Transverse colon (tissue), 4 donors: Measurements from ENCODE around the gene MXRA8. TPM values are rescaled to one million over a fixed set of nuclear protein-coding genes. Genes with fewer than 3 reads are reported as not detected.

Experiments
- DNase-seq: peaks from one replicate; pipeline ENCODE4 v3.0.0-alpha.2; 2019
- H3K27ac ChIP-seq, 4 donors: fragments of 200-600 bp; sonication (generic); 2 replicates each; pipeline ENCODE4 v1.5.1; 2016 to 2018; ENCODE audit warnings: inconsistent platforms in 4 of 4
- H3K27me3 ChIP-seq: fragments of 200-600 bp; sonication (generic); 2 replicates; pipeline ENCODE4 v1.5.1; 2017; ENCODE audit warnings: inconsistent platforms
- H3K36me3 ChIP-seq, 4 donors: fragments of 200-600 bp; sonication (generic); 2 replicates each; pipeline ENCODE4 v1.5.1; 2017 to 2019; ENCODE audit warnings: inconsistent platforms in 4 of 4
- H3K4me1 ChIP-seq, 4 donors: fragments of 200-600 bp; sonication (generic); 2 replicates each; pipeline ENCODE4 v1.5.1; 2017 to 2020; ENCODE audit warnings: inconsistent platforms in 4 of 4
- H3K4me3 ChIP-seq, 4 donors: fragments of 200-600 bp; sonication (generic); 1 replicate in 1 of 4; 2 replicates in 3 of 4; pipeline versions ENCODE4 v1.5.1 to v1.6.1; 2017 to 2019; ENCODE audit warnings: inconsistent platforms in 4 of 4
- H3K9me3 ChIP-seq, 2 donors: fragments of 200-600 bp; sonication (generic); 2 replicates each; pipeline ENCODE4 v1.5.1; 2017 to 2019; ENCODE audit warnings: inconsistent platforms in 2 of 2
- CTCF ChIP-seq, 5 experiments: fragments of 200-600 bp in 3 of 5; fragments of 450-650 bp in 2 of 5; sonication (generic) in 3 of 5; IDR thresholded peaks; 1 replicate in 2 of 5; 2 replicates in 3 of 5; pipeline ENCODE4 v1.5.1; 2016 to 2017; ENCODE audit warnings: antibody characterized with exemption in 5 of 5, inconsistent platforms in 3 of 5, mild to moderate bottlenecking in 2 of 5, moderate library complexity in 1 of 5
- EP300 ChIP-seq: sonication (generic); formaldehyde crosslinking; IDR thresholded peaks from one replicate; pipeline ENCODE4 v1.6.1; 2017; ENCODE audit warnings: antibody characterized with exemption, low read depth
- POLR2A ChIP-seq: fragments of 450-650 bp; IDR thresholded peaks from one replicate; pipeline ENCODE4 v1.6.1; 2016; ENCODE audit warnings: antibody characterized with exemption, mild to moderate bottlenecking, moderate library complexity
- POLR2AphosphoS5 ChIP-seq, 3 donors: sonication (generic); formaldehyde crosslinking; IDR thresholded peaks; one replicate each; pipeline ENCODE4 v1.6.1; 2016; ENCODE audit warnings: antibody characterized with exemption in 3 of 3
- WGBS, 2 donors: methylation state at CpG; one replicate each; pipeline ENCODE4 v1.1.5; 2018; ENCODE audit warnings: low coverage in 1 of 2; 5-methylcytosine and 5-hydroxymethylcytosine counted together
- in situ Hi-C, 4 donors: fragments of 200-750 bp; cut with MboI; loops; one replicate each; pipeline versions ENCODE4 v1.15.0 to v1.15.1; 2017; ENCODE audit warnings: low sequenced_read_pairs in 3 of 4, low pct_ligation_motif_present in 1 of 4, low pct_unique_long_range_greater_than_20kb in 1 of 4
- intact Hi-C: fragments of 100-400 bp; cut with DNase I; formaldehyde crosslinking; loops from one replicate; pipeline ENCODE4 v1.15.1; 2023; ENCODE audit warnings: low total_unique reads
- total RNA-seq, 4 donors: library from RNA; depleted of rRNA; stranded (reverse); fragments of >200 nt; gene quantifications; one replicate each; pipeline ENCODE4 v1.1.0, GENCODE V29; 2016

The MXRA8 gene
- total RNA-seq, 4 donors from 2014 or later: 31.1 to 145 (median 57.1) TPM

GRCh38 chr1:1331068-1331965 is 27.0 kb downstream of the MXRA8 start, which contains the start of gene TAS1R3:
Gene TAS1R3 (plus strand): TSS chr1:1331280. CDS start chr1:1331346, 66 bp downstream.
- 75% methylated on average over 24 of the region's 41 CpGs; no CpG with 5 or more reads in 1 of the 2 donors for WGBS, 2 donors
- DNase-seq: peak; percentile 74
- TF ChIP-seq POLR2AphosphoS5 (IDR thresholded peaks at IDR 0.05) (peak in 1 of 3 donors; percentile 13), EP300 (no peak)
- peaks cover 12% of the 10 kb centered on the region for H3K27me3 ChIP-seq
- no peaks in the 10 kb centered on the region for H3K9me3 ChIP-seq
- intact Hi-C loops (no loop called here), in situ Hi-C loops (no loop called here)
- peaks cover 6 to 19% (median 16%) of the 10 kb centered on the region in 4 donors for H3K4me1 ChIP-seq
- H3K36me3 ChIP-seq: peaks cover 0 to 6% (median 0%) of the 10 kb centered on the region in 4 donors
- H3K27ac ChIP-seq: peak within 1 kb of the TSS; percentile 2 to 71 (median 26)
- H3K4me3 ChIP-seq: no peak within 1 kb of the TSS

GRCh38 chr1:1330366-1331067 is 27.8 kb downstream of the MXRA8 start:
- no peak overlapping the region for H3K4me3 ChIP-seq
- H3K9me3 ChIP-seq: no peaks in the 10 kb centered on the region
- H3K27me3 ChIP-seq: peaks cover 12% of the 10 kb centered on the region
- in situ Hi-C loops (no loop called here), intact Hi-C loops (no loop called here)
- no peak for TF ChIP-seq EP300
- peak in 1 of 3 donors; percentile 17 for TF ChIP-seq POLR2AphosphoS5 (IDR thresholded peaks at IDR 0.05)
- peaks cover 14 to 27% (median 24%) of the 10 kb centered on the region in 4 donors for H3K4me1 ChIP-seq
- WGBS, 2 donors: 56% methylated on average over 13 of the region's 15 CpGs; no CpG with 5 or more reads in 1 of the 2 donors
- peaks cover 0 to 6% (median 0%) of the 10 kb centered on the region in 4 donors for H3K36me3 ChIP-seq
- DNase-seq: peak; percentile 61
- peak overlapping the region; percentile 2 to 71 (median 26) for H3K27ac ChIP-seq

GRCh38 chr1:1329304-1330210 is 28.8 kb downstream of the MXRA8 start:
- intact Hi-C loops: no loop called here
- no peak for DNase-seq

GRCh38 chr1:1328254-1328653 is 30.1 kb downstream of the MXRA8 start:
- WGBS, 2 donors: 84% methylated on average over 14 of the region's 15 CpGs; no CpG with 5 or more reads in 1 of the 2 donors
- Histone ChIP-seq H3K4me1 (peaks cover 23 to 35% (median 30%) of the 10 kb centered on the region in 4 donors), H3K9me3 (no peaks in the 10 kb centered on the region), H3K27ac (no peak overlapping the region), H3K27me3 (peaks cover 12% of the 10 kb centered on the region), H3K36me3 (peaks cover 0 to 6% (median 0%) of the 10 kb centered on the region in 4 donors), H3K4me3 (no peak overlapping the region)
- intact Hi-C loops: no loop called here
- TF ChIP-seq CTCF (IDR thresholded peaks at IDR 0.05): no peak
- TF ChIP-seq POLR2A: no peak
- TF ChIP-seq POLR2AphosphoS5 (IDR thresholded peaks at IDR 0.05): no peak
- TF ChIP-seq EP300: no peak
- in situ Hi-C loops: no loop called here
- no peak for DNase-seq

More at GRCh38 chr1:1329304-1330210, 28.8 kb downstream of the MXRA8 start:
- no peak overlapping the region for H3K27ac ChIP-seq
- H3K36me3 ChIP-seq: peaks cover 0 to 6% (median 0%) of the 10 kb centered on the region in 4 donors
- no peaks in the 10 kb centered on the region for H3K9me3 ChIP-seq
- no peak for TF ChIP-seq EP300
- peak in 2 of 3 donors; percentile 43 to 45 for TF ChIP-seq POLR2AphosphoS5 (IDR thresholded peaks at IDR 0.05)
- no peak overlapping the region for H3K4me3 ChIP-seq
- peaks cover 12% of the 10 kb centered on the region for H3K27me3 ChIP-seq
- 93% methylated on average over 56 of the region's 58 CpGs; no CpG with 5 or more reads in 1 of the 2 donors for WGBS, 2 donors
- peaks cover 20 to 33% (median 30%) of the 10 kb centered on the region in 4 donors for H3K4me1 ChIP-seq
- in situ Hi-C loops: no loop called here

GRCh38 chr1:1327291-1327690 is 31.1 kb downstream of the MXRA8 start:
- in situ Hi-C loops (no loop called here), intact Hi-C loops (no loop called here)
- Histone ChIP-seq H3K27ac (no peak overlapping the region), H3K27me3 (peaks cover 12% of the 10 kb centered on the region), H3K4me1 (peaks cover 19 to 35% (median 30%) of the 10 kb centered on the region in 4 donors), H3K36me3 (peaks cover 0 to 6% (median 0%) of the 10 kb centered on the region in 4 donors), H3K9me3 (no peaks in the 10 kb centered on the region), H3K4me3 (no peak overlapping the region)
- TF ChIP-seq CTCF (IDR thresholded peaks at IDR 0.05) (no peak), EP300 (no peak), POLR2AphosphoS5 (IDR thresholded peaks at IDR 0.05) (no peak), POLR2A (no peak)
- DNase-seq: no peak
- 93% methylated on average over 40 of the region's 40 CpGs; no CpG with 5 or more reads in 1 of the 2 donors for WGBS, 2 donors
